ENCODE data around the gene IRS1.

Gene IRS1

GRCh38 chr2:226690461-226691024 lies 109.1 kb downstream of the IRS1 start:
- DNase-seq (ENCODE audit: low spot score), result no peak

GRCh38 chr2:226687641-226688253 lies 111.9 kb downstream of the IRS1 start:
- no peak for DNase-seq (ENCODE audit: low spot score)

- DNase-seq (ENCODE audit: low spot score), result no peak
Observed at GRCh38 chr2:226684563-226684959, 115.1 kb downstream of the IRS1 start.

GRCh38 chr2:226683944-226684562 lies 115.6 kb downstream of the IRS1 start:
- DNase-seq (ENCODE audit: low spot score), result no peak

GRCh38 chr2:226683196-226683595 lies 116.4 kb downstream of the IRS1 start:
- DNase-seq (ENCODE audit: low spot score), result no peak
